Neuronal stem cell (in vitro differentiated cells): Measurements from ENCODE around the gene FAM114A2. TPM values are rescaled to one million over a fixed set of nuclear protein-coding genes. Genes with fewer than 3 reads are reported as not detected.
A peak's percentile ranks its signal among the peaks of the same experiment; 100 is the strongest.

ENCODE experiments used
- DNase-seq: peaks from one replicate; pipeline ENCODE4 v3.0.0-alpha.2; 2013; ENCODE audit warnings: low spot score
- H2AFZ ChIP-seq: one replicate; pipeline ENCODE4 v1.6.1; 2013; ENCODE audit warnings: mild to moderate bottlenecking, low read length, inconsistent platforms
- H2AK5ac ChIP-seq: 2 replicates; pipeline ENCODE4 v1.6.1; 2013; ENCODE audit warnings: low read depth, mild to moderate bottlenecking, inconsistent platforms, low read length, moderate library complexity, mixed read lengths
- H2BK120ac ChIP-seq: 2 replicates; pipeline ENCODE4 v1.6.1; 2013; ENCODE audit warnings: low read depth, mild to moderate bottlenecking, inconsistent platforms, low read length, moderate library complexity, mixed read lengths
- H2BK12ac ChIP-seq: one replicate; pipeline ENCODE4 v1.6.1; 2013; ENCODE audit warnings: low read length, inconsistent platforms
- H2BK15ac ChIP-seq: 2 replicates; pipeline ENCODE4 v1.6.1; 2013; ENCODE audit warnings: mild to moderate bottlenecking, low read length, inconsistent platforms, mixed read lengths
- H2BK5ac ChIP-seq: one replicate; pipeline ENCODE4 v1.6.1; 2013; ENCODE audit warnings: inconsistent platforms, mild to moderate bottlenecking, low read length, moderate library complexity
- H3K14ac ChIP-seq: one replicate; pipeline ENCODE4 v1.6.1; 2013; ENCODE audit warnings: low read length, inconsistent platforms
- H3K18ac ChIP-seq: 2 replicates; pipeline ENCODE4 v1.6.1; 2013; ENCODE audit warnings: low read length, inconsistent platforms
- H3K23ac ChIP-seq: 2 replicates; pipeline ENCODE4 v1.6.1; 2013; ENCODE audit warnings: low read depth, mild to moderate bottlenecking, mixed read lengths, low read length, inconsistent platforms; ENCODE audit not compliant: poor library complexity
- H3K27ac ChIP-seq: replicated peaks from 3 replicates; pipeline ENCODE4 v1.5.1; 2013; ENCODE audit warnings: low read length, inconsistent platforms
- H3K27me3 ChIP-seq, 3 experiments: 2 replicates each; pipeline ENCODE4 v1.6.1; 2013; ENCODE audit warnings: low read length in 3 of 3, mild to moderate bottlenecking in 2 of 3, inconsistent platforms in 1 of 3, low read depth in 1 of 3, mixed read lengths in 1 of 3, moderate library complexity in 1 of 3; ENCODE audit not compliant: control insufficient read depth in 3 of 3, insufficient read depth in 3 of 3
- H3K36me3 ChIP-seq, 2 donors: replicated peaks in 1 of 2; 2 replicates each; pipeline ENCODE4 v1.6.1; 2013; ENCODE audit warnings: low read length in 2 of 2; ENCODE audit not compliant: control insufficient read depth in 2 of 2, insufficient read depth in 2 of 2
- H3K4ac ChIP-seq: 2 replicates; pipeline ENCODE4 v1.6.1; 2013; ENCODE audit warnings: inconsistent platforms, mild to moderate bottlenecking, low read length, moderate library complexity
- H3K4me1 ChIP-seq, 2 donors: 1 replicate in 1 of 2; 2 replicates in 1 of 2; pipeline ENCODE4 v1.6.1; 2013; ENCODE audit warnings: low read length in 2 of 2, low read depth in 1 of 2; ENCODE audit not compliant: control insufficient read depth in 2 of 2, insufficient read depth in 1 of 2
- H3K4me2 ChIP-seq: one replicate; pipeline ENCODE4 v1.6.1; 2013; ENCODE audit warnings: mild to moderate bottlenecking, low read length, inconsistent platforms; ENCODE audit not compliant: insufficient read depth, poor library complexity, severe bottlenecking
- H3K4me3 ChIP-seq, 2 donors: 2 replicates each; pipeline ENCODE4 v1.5.1; 2013; ENCODE audit warnings: low read length in 2 of 2, mild to moderate bottlenecking in 2 of 2, inconsistent platforms in 1 of 2, moderate library complexity in 1 of 2
- H3K79me1 ChIP-seq: one replicate; pipeline ENCODE4 v1.6.1; 2013; ENCODE audit warnings: low read depth, mild to moderate bottlenecking, inconsistent platforms, low read length, moderate library complexity
- H3K9ac ChIP-seq: one replicate; pipeline ENCODE4 v1.6.1; 2013; ENCODE audit warnings: mild to moderate bottlenecking, low read depth, low read length, inconsistent platforms; ENCODE audit not compliant: poor library complexity
- H3K9me3 ChIP-seq, 2 donors: replicated peaks in 1 of 2; 2 replicates each; pipeline versions ENCODE3 to v1.6.1; 2013; ENCODE audit warnings: low read length in 2 of 2, mild to moderate bottlenecking in 2 of 2, inconsistent platforms in 1 of 2, low read depth in 1 of 2, mixed read lengths in 1 of 2, moderate library complexity in 1 of 2; ENCODE audit not compliant: control insufficient read depth in 2 of 2, insufficient read depth in 1 of 2
- H4K8ac ChIP-seq: one replicate; pipeline ENCODE4 v1.6.1; 2013; ENCODE audit warnings: low read depth, mild to moderate bottlenecking, inconsistent platforms, low read length, moderate library complexity
- H4K91ac ChIP-seq: one replicate; pipeline ENCODE4 v1.6.1; 2013; ENCODE audit warnings: low read length, low read depth, mild to moderate bottlenecking, inconsistent platforms; ENCODE audit not compliant: poor library complexity
- WGBS, 2 donors: extraction: QIAGEN DNeasy Blood & Tissue Kit; methylation state at CpG; one replicate each; pipeline ENCODE4 v1.1.7; 2013; ENCODE audit warnings: missing lambda C conversion rate in 2 of 2, mixed read lengths in 1 of 2; ENCODE audit not compliant: insufficient read length in 2 of 2, insufficient replicate concordance in 1 of 2; ENCODE audit errors: extremely low coverage in 2 of 2; 5-methylcytosine and 5-hydroxymethylcytosine counted together
- polyA plus RNA-seq, 2 experiments: library from polyadenylated mRNA; stranded (reverse); fragments of 200-250 nt; gene quantifications; one replicate each; pipeline ENCODE4 v1.2.3, GENCODE V29; 2013

FAM114A2 gene
- polyA plus RNA-seq (2013, experiment 1 of 2): 7.4 TPM
- polyA plus RNA-seq (2013, experiment 2 of 2): 7.3 TPM

DNA sequence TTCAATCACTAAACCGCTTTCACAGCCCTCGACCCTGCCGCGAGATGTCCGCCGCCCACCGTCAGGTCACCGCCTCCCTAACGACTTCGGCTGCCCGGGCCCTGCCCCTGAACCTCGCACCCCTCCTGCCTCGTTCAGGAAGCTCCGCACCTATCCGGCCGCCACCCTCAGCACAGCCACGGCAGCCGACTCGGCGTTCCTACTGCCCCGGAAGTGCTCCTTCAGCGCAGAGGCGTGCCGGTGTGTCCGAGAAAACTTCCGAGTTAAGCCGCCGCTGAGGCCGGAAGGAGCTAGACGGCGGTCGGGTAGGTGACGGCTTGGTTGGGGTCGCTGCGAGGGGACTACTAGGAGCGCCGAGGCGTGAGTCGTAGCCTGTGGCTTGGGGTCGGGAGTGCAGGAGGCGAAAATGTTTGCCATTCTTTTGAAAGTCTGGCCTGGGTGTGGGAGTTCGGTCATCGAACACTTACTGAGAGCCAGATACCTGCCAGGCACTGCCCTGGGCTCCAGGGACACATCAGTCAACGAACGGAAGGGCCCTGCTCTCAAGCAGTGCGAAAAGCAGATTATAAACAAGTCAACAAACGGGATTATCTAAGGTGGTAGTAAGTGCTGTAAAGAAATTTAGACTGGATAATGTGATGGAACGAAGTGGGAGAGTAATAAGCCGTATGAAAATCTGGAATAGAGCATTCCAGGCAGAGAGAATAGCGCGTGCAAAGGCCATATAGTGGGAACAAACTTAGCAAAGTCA lies at the start of gene FAM114A2, which contains the start of gene MFAP3:
Gene FAM114A2, minus strand, starts transcription at position 204 of the 751 bp plus-strand sequence. CDS start 3,957 bp downstream, outside the sequence.
Gene MFAP3, plus strand, starts transcription at position 261 of the 751 bp plus-strand sequence. CDS start 10,756 bp downstream, outside the sequence.
- Histone ChIP-seq H2AK5ac (no peak within 1 kb of the TSS), H3K27ac (peak within 1 kb of the TSS; percentile 14), H2BK5ac (no peak within 1 kb of the TSS), H2BK15ac (no peak within 1 kb of the TSS), H3K9ac (peak within 1 kb of the TSS; percentile 82), H3K4me2 (peak within 1 kb of the TSS; percentile 75), H3K36me3 (peaks cover 0 to 18% of the 10 kb centered on the region in 2 donors), H3K9me3 (no peaks in the 10 kb centered on the region), H3K4ac (no peak within 1 kb of the TSS), H3K27me3 (peaks cover 0 to 3% (median 0%) of the 10 kb centered on the region in 3 experiments), H2BK12ac (no peak within 1 kb of the TSS), H3K18ac (peak within 1 kb of the TSS; percentile 88), H3K23ac (peak within 1 kb of the TSS; percentile 77), H2AFZ (peak within 1 kb of the TSS; percentile 94), H3K14ac (no peak within 1 kb of the TSS), H2BK120ac (no peak within 1 kb of the TSS), H4K8ac (no peak within 1 kb of the TSS), H3K4me1 (peaks cover 0 to 4% of the 10 kb centered on the region in 2 donors), H3K79me1 (peaks cover 2% of the 10 kb centered on the region), H3K4me3 (peak within 1 kb of the TSS; percentile 85 to 88), H4K91ac (peak within 1 kb of the TSS; percentile 73)
- WGBS, 2 donors: no CpG with 5 or more reads among the region's 51 CpGs
- peak; percentile 72 for DNase-seq

DNA sequence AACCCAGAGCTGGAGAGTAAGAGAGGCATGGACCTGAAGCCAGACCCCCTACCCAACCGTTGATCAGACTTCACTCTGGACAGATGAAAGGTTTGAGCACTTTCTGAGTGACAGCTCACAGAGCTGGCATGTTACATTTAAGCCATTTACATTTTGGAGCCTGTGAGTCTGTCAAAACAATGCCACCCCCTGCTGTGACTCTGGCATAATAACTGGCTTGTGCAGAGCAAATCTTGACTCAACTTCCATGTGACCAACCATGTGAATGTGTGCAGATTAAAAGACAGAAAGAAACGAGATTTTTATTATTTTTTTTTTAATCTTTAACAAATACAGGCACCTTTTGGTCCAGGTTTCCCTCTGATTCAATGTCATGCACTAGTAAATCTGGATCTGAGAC lies 48.5 kb upstream of the FAM114A2 start:
- no peak overlapping the region for H2BK120ac ChIP-seq
- WGBS, 2 donors: no CpG with 5 or more reads among the region's 2 CpGs
- no peak overlapping the region for H3K23ac ChIP-seq
- H3K4me3 ChIP-seq: no peak overlapping the region
- H2BK15ac ChIP-seq: no peak overlapping the region
- peaks cover 16 to 25% of the 10 kb centered on the region in 2 donors for H3K4me1 ChIP-seq
- H2AFZ ChIP-seq: no peak overlapping the region
- no peak overlapping the region for H4K91ac ChIP-seq
- H3K79me1 ChIP-seq: no peaks in the 10 kb centered on the region
- H3K36me3 ChIP-seq: no peaks in the 10 kb centered on the region
- H3K27me3 ChIP-seq: peaks cover 0 to 2% (median 0%) of the 10 kb centered on the region in 3 experiments
- H3K4ac ChIP-seq: no peak overlapping the region
- H2BK12ac ChIP-seq: no peak overlapping the region
- H3K4me2 ChIP-seq: no peak overlapping the region
- no peak overlapping the region for H3K14ac ChIP-seq
- H3K27ac ChIP-seq: no peak overlapping the region
- no peak overlapping the region for H2AK5ac ChIP-seq
- no peak overlapping the region for H3K9ac ChIP-seq
- no peak overlapping the region for H4K8ac ChIP-seq
- DNase-seq: no peak
- no peak overlapping the region for H2BK5ac ChIP-seq
- H3K18ac ChIP-seq: no peak overlapping the region
- peaks cover 0 to 3% of the 10 kb centered on the region in 2 donors for H3K9me3 ChIP-seq

DNA sequence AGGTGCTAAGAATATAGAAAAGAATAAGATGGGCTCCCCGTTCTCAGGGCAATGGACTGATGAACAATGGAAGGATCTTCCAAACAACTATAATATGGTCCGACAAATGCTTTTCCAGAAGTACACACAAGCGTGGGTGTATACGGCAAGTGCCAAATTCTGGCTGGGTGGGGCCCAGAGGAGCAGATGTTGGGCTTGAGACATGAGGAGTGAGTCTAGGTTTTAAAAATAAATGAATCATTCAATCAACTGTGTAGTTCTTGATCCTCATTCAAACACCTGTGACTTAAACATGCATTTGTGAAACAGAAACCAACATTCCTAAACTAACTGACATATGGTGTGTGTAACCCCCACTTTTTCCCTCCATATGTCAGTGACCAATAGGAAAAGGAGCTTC lies 47.9 kb upstream of the FAM114A2 start:
- Histone ChIP-seq H3K4me2 (no peak overlapping the region), H2BK15ac (no peak overlapping the region), H2BK12ac (no peak overlapping the region), H3K79me1 (no peaks in the 10 kb centered on the region), H3K23ac (no peak overlapping the region), H3K4me3 (no peak overlapping the region), H3K4ac (no peak overlapping the region), H3K9me3 (peaks cover 0 to 3% of the 10 kb centered on the region in 2 donors), H4K91ac (no peak overlapping the region), H3K27me3 (peaks cover 0 to 2% (median 0%) of the 10 kb centered on the region in 3 experiments), H3K9ac (no peak overlapping the region), H2AFZ (peak overlapping the region; percentile 46), H2BK120ac (no peak overlapping the region), H3K14ac (no peak overlapping the region), H3K36me3 (no peaks in the 10 kb centered on the region), H2BK5ac (no peak overlapping the region), H2AK5ac (no peak overlapping the region), H3K27ac (no peak overlapping the region), H3K4me1 (peaks cover 16 to 24% of the 10 kb centered on the region in 2 donors), H3K18ac (no peak overlapping the region), H4K8ac (no peak overlapping the region)
- no CpG with 5 or more reads among the region's 4 CpGs for WGBS, 2 donors
- no peak for DNase-seq

DNA sequence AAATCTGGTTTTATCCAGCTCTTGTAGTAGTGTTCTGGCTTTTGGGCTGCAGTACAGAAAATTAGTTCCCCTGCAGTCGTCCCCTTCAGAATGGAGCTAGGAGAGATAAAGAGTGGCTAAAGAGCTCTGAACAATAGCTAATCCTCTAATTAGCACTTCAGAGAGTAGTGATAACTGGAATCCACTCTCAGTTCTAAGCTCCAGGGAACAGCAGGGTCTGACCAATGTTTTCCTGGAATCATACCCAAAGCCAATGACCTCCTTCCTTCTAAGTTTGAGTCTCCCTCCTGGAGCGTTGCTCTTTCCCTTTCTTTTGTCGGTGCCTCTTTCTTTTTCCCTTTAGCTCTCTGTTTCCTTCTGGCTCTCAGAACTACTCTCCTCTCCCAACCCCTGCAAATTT lies 47.4 kb upstream of the FAM114A2 start:
- H4K8ac ChIP-seq: no peak overlapping the region
- no peak overlapping the region for H3K18ac ChIP-seq
- H3K9ac ChIP-seq: no peak overlapping the region
- no peak overlapping the region for H2BK5ac ChIP-seq
- no peaks in the 10 kb centered on the region for H3K79me1 ChIP-seq
- H3K4me3 ChIP-seq: no peak overlapping the region
- H2BK12ac ChIP-seq: no peak overlapping the region
- no peak overlapping the region for H4K91ac ChIP-seq
- H2BK120ac ChIP-seq: no peak overlapping the region
- peaks cover 0 to 2% (median 0%) of the 10 kb centered on the region in 3 experiments for H3K27me3 ChIP-seq
- H3K9me3 ChIP-seq: peaks cover 0 to 3% of the 10 kb centered on the region in 2 donors
- no peak overlapping the region for H2BK15ac ChIP-seq
- peak; percentile 62 for DNase-seq
- H3K27ac ChIP-seq: no peak overlapping the region
- peaks cover 16 to 24% of the 10 kb centered on the region in 2 donors for H3K4me1 ChIP-seq
- no peaks in the 10 kb centered on the region for H3K36me3 ChIP-seq
- no peak overlapping the region for H2AK5ac ChIP-seq
- no peak overlapping the region for H3K23ac ChIP-seq
- no peak overlapping the region for H3K14ac ChIP-seq
- no CpG with 5 or more reads among the region's 3 CpGs for WGBS, 2 donors
- no peak overlapping the region for H3K4me2 ChIP-seq
- H2AFZ ChIP-seq: peak overlapping the region; percentile 46
- no peak overlapping the region for H3K4ac ChIP-seq
